Upper lobe of left lung (tissue), 4 donors: ENCODE measurements around the gene CLGN.

Experiments
- CTCF ChIP-seq, 6 experiments: fragments of 450-650 bp in 4 of 6; fragments of 200-600 bp in 2 of 6; sonication (generic) in 2 of 6; IDR thresholded peaks; one replicate each; pipeline ENCODE4 v1.5.1; 2016 to 2019; ENCODE audit warnings: antibody characterized with exemption in 6 of 6
- POLR2A ChIP-seq, 4 donors: fragments of 450-650 bp; IDR thresholded peaks; one replicate each; pipeline ENCODE4 v1.5.1; 2016 to 2017; ENCODE audit warnings: antibody characterized with exemption in 4 of 4, mild to moderate bottlenecking in 2 of 4
- POLR2AphosphoS5 ChIP-seq, 2 donors: sonication (generic); formaldehyde crosslinking; IDR thresholded peaks; one replicate each; pipeline ENCODE4 v1.5.1; 2017; ENCODE audit warnings: antibody characterized with exemption in 2 of 2

GRCh38 chr4:140408974-140409373, 18.5 kb downstream of the CLGN start:
- no peak for TF ChIP-seq POLR2AphosphoS5 (IDR thresholded peaks at IDR 0.05)
- no peak for TF ChIP-seq CTCF (IDR thresholded peaks at IDR 0.05)
- no peak for TF ChIP-seq POLR2A (IDR thresholded peaks at IDR 0.05)
